Ammon's horn (tissue), 1 donor: ENCODE results near the gene SMAD3.
"Not testable (repeated sequence)": the region's sequence is repeated elsewhere in the genome, so short reads cannot be mapped to it uniquely, and the experiment has no call there.

Experiments used
- DNase-seq: peaks from one replicate; pipeline ENCODE4 v3.0.0-alpha.2; 2016; ENCODE audit warnings: low spot score

The SMAD3 gene

DNA sequence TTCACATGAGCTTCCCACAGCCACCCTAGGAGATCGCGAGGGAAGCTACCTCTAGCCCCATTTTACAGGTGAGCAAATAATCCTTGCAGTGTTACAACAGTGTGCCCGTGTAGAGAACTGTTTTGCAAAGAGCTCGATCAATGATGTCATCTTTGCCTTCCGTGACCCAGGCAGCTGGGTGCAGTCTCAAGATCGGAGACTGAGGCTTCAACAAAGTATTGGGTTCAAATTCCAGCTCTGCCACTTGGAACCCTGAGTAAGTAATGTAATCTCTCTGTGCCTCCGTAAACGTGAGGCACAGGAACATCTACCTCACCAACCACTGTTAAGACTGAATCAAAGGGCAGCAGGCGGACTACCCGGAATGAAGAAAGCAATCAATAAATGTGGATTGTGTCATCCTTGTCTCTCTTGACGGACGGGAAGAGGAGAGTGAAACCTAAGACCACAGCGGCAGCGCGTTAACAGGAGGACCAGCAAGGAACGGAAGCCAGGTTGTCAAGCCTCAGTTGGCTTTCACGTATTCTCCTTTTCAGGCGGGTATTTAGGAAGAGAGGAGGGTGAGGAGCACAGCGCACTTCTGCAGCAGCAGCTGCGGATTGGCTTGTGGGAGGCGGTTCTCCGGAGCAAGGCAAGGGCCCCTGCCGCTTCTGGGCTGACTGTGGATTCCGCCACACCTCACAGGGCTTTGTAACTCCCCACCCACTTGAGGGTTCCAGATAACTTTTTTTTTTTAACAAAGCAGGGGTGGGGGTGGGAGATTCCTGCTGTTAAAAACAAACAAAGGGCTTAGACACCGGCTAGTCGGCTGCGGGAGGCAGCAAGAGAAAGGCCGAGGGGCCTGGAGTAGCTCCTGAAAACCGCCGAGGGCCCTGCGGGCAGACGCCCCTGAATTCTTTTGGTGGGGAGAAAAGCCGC, 1.5 kb upstream of the SMAD3 start:
- no peak for DNase-seq

DNA sequence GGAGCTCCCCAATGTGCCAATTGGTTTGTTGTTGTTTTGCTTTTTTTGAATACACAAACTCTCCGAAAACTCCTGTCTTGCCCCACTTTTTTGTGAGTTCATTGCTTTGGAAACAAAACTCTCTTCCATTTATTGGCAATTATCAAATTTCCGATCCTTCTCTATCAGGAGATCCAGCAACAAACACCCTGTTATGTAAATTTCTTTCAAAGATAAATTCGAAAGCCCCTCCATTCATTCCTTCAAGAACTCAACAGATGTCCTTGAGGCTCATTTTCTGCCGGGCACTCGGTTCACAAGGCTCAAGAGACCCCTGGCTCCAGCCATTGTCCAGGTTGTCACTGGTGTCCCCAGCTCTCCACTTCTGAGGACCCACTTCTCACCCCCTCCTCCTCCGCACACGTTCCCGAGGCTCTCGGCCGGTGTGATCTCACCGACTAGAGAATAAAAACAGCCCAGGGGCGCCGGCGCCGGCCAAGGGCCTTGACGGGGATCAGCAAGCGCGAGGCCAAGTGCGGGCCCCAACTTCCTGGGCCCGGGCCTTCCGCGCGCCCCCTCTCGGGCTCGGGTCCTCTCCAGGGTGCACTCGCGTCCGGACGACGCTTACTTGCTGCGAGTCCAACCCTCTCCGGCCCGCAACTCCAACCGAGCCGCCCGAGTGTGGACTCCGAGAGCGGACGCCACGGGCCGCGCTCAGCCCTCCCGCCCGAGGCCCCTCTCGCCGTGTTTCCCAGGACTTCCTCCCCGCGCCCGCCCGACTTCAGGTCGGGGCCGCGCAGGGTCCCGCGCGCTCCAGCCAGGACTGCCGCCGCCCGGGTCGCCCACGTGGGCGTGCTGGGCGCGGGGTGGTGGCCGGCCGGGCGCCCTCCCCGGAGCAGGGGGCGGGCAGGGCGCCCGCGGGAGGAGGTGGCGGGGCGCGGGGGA, 533 bp upstream of the SMAD3 start:
- DNase-seq = no peak

DNA sequence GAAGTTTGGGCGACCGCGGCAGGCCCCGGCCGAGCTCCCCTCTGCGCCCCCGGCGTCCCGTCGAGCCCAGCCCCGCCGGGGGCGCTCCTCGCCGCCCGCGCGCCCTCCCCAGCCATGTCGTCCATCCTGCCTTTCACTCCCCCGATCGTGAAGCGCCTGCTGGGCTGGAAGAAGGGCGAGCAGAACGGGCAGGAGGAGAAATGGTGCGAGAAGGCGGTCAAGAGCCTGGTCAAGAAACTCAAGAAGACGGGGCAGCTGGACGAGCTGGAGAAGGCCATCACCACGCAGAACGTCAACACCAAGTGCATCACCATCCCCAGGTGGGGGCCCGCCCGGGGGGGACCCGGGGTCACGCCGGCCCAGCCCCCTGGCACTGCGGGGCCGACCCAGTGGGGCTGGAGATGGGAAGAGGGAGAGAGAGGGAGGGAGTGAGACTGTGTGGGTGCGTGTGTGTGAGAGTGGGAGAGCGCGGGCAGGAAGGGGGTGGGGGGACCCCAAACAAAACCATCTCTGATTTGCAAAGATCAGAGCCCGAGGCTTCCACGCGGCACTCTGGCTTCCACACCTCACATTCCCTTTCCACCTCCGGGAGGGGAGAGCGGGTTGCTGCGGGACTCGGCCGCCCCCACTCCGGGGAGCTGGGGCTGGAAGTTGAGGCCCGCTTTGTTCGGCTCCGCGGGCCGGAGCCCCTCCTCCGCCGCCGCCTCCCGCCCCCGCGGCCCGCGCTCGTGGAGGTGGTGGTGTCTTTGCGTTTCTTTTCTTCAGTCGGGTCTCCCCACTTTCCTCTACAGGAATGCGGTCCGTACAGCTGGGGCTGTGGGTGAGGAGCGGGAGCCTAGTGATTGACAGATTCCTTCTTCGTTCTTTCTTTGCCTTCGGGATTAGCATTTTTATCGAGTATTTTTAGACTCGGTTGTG, 898 bp downstream of the SMAD3 start:
- no peak for DNase-seq

DNA sequence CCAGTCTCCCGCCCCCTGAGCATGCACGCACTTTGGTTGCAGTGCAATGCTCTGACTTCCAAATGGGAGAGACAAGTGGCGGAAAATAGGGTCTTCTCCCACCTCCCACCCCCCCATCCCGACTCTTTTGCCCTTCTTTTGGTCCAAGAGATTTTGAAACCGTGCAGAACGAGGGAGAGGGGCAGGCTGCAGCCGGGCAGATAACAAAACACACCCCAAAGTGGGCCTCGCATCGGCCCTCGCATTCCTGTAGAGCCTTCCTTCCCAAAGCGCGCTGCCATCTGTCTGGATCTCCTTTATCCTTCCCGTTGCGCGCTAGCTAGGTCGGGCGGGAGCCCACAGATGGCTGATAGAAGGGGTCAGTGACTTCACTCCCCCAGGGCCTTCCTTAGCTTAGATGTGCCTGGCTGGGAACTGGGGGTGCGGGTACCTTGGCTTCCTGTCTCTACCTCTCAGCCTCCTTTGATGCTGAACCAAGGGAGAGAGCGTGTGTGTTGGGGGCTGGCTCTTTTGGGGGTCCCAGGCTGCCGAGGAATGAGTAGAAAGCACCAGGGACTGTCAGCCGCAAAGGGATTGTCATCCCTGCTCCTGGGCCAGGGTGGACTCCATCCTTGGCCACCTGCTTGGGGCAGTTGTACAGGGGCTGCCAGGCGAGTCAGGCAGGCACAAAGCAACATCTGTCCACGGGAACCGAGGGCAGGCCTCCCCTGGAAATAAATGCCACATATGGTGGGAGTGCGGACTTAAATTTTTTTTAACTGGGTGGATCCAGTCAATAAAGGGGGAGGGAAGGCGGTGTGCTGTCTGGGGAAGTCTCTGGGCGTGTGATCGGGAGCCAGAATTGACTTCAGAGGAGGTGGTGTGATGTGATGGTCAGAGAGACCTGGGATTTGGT, 1.8 kb downstream of the SMAD3 start:
- DNase-seq = no peak

DNA sequence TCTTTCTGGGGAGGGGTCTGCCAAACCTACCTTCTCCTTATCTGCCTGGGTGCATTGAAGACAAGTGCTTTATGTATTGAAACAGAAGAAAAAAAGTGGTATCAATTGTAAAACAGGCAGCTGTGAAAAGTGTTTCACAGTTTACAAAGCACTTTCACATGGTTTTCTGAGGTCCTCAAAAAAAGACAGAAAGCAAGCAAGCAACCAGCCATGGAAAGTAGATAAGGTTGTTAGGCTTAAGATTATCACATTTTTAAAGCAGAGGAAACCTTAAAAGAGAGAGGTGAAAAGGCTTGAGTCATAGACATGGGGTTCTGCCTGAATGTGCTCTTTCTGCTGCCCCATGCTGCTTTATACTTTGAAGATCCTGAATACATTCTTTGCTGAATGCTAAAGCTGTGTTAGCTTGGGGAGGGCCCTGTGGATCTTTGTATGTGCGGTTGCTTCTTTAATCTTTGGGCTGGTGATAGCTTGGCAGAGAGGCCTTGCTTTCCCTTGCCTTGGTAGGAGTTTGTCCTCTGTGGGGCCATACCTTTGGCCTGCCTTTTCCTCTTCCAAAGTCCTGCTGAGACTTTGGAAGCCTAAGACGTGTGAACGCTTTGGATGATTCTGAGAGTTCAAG, 2.6 kb downstream of the SMAD3 start:
- no peak for DNase-seq

DNA sequence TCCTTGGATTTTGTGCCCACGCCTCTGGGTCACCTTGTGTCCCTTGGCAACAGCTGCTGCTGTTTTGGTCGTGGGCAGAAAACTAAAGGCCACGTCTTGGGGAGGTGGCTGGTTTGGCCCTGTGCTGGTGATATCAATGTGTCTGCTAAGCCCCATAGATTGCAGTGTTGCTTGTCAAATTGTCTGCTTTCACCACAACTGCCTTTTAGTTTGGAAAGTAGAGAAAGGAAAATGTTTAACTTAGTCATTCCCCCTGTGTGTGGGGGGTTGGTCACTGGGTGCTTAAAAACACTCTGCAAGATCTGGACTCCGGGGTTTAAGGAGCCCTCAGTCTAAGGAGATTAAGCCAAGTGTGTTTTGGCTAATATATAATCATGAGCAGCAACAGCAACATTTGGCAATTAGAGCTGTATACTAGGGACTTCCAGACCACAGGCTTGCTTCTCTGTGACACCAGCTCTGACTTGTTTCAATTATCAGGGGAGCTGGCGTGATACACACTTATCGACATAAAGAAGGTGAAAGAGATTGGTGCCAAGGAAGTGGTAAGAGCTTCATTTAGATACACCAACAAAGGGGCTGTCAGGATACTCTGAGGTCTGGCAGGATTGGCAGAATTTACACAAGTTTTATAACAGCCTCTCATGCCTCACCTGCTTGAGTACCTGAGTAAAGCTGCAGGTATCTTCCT, 3.5 kb downstream of the SMAD3 start:
- no peak for DNase-seq

DNA sequence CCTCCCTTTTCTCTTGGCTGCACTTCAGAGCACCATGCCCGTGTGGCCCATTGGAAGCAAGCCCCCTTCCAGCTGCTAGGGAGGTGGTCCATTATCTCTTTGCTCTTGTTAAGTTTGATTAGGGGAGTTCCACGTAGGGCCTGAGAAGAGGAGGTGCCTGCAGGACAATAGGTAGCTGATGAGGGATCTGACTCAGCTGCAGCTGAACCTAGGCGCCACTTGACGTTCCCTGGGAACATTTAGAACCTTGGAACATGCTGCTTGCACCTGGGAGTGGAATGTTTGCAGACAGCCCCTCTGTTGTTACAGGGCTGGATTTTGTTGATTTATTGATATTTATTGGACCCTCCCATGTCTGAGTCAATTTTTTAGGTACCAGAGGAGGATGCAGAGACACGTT, 4.7 kb downstream of the SMAD3 start:
- no peak for DNase-seq

DNA sequence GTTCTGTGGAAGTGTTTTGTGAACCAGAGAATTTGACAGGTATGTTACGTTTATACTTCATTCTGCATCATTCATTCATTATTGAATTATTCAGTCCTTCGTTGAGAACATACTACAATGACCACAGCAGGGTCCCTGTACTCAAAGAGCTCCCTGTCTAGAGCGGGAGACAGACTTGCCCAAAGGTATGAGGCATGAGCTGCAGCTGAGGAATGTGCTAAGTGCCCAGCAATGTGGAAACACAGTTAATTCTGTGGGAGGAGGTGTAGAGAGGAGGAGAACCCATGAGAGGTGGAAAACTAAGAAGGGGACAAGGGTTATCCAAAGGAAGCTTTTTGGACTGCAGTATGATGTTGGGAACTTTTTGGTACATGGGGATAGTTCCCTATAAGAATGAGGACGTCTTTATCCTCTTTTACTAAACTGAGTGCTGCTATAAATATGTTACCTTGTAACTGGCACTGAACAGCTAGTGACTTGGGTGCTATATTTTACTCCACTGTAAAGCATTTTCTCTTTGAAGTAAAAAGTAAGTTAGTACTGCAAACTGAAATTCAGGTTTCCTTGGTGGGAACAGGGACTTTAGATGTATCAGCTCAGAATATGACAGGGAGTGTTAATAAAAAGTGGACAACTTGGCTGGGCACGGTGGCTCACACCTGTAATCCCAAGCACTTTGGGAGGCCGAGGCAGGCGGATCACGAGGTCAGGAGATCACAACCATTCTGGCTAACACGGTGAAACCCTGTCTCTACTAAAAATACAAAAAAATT, 5.7 kb downstream of the SMAD3 start:
- DNase-seq = no peak

DNA sequence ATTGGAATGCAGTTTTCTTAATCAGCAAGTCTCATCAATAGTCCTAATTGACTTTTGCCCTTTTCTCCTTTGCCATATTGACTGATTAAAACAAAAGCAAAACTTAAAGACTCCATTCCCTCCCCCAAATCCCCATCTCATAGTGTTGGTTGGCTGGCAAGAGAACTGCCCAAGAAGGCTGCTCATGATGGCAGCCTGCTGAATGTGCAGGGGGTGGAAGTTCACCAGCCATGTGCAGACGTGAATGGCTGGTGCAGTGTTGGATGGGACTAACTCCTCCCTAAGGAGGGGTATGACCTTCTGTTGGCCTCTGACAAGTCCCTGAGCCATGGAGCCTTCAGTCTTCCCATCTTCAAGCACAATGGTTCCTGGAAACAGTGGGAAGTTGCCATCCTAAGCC, 7.0 kb downstream of the SMAD3 start:
- no peak for DNase-seq

DNA sequence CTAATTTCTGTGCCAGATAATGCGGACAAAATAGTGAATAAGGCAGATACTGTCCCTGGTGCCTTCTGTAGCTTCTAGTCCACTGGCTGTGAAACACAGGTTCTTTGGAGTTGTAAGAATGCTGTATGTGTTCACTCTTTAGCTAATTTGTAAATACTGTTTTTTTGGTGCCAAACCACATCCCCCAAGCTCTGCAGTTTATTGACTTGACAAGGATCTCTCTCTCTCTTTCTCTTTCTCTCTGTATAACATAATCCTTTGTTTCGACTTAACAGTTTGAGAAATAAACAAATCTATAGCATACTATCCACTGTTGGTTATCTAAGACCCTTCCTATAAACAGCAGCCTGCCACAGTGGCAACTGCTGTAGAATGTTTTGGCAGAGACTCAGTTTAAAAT, 7.6 kb downstream of the SMAD3 start:
- no peak for DNase-seq

DNA sequence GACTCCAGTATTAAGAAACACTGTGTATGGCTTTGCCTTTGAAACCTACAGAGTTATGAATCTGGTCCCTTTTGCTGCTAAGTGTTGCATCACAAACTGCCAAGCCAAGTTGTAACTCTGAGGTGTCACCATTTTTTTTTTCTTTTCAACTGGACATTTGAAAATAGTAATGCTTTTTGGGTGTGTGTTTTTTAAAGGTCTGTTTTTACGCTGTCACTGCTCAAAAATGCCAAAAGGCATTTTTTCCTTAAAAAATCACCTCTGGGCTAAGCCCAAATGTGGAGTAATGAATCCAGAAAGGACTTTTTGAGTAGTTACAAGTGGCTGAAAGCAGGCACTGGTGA, 9.5 kb downstream of the SMAD3 start:
- no peak for DNase-seq

DNA sequence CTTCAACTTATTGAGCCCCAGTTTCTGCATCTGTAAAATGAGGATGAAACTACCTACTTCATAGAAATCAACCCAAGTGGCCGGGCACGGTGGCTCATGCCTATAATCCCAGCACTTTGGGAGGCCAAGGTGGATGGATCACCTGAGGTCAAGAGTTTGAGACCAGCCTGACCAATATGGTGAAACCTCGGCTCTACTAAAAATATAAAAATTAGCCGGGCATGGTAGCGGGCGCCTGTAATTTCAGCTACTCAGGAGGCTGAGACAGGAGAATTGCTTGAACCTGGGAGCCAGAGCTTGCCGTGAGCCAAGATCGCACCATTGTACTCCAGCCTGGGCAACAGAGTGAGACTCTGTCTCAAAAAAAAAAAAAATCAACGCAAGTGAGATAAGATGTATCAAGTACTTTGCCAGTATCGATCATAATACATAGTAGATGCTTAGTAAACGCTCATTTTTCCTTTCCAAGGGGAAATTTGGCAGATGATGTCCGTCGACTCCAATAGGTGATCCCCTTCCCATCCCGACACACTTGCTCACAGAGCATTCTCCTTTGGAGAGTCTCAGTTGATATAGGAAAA, 10.2 kb downstream of the SMAD3 start:
- DNase-seq = not testable (repeated sequence)

DNA sequence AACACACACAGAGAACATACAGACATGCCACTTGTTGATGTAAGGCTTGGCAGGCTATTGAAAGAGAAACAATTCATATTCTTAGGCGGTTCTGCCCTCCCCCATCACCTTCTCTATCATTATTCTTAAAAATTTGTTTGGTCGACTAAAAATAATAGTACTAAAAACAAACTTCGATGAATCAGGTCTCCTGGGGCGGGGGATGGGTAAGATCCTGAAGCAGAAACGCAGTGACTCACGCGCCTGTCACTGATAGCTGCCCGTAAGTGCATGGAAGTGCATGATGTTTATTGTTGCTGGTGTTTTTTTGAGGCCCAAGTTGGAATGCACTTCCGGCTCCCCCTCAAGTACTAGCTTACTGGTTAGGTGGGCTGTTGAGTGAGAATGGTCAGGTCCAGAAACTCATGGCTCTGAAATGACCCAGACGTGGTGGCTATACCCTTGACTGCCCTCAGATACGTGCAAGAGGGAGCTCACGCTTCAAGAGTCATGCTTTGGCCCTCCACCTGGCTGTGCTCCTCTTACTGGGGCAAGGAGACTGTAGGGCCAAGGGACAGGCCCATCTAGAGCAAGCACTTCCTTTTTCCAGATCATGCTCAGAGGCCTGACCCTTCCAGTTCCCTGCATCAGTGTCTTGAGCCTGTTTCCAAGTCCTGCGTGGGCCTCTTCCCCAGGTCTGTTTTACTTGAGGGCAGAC, 10.9 kb downstream of the SMAD3 start:
- DNase-seq = no peak

DNA sequence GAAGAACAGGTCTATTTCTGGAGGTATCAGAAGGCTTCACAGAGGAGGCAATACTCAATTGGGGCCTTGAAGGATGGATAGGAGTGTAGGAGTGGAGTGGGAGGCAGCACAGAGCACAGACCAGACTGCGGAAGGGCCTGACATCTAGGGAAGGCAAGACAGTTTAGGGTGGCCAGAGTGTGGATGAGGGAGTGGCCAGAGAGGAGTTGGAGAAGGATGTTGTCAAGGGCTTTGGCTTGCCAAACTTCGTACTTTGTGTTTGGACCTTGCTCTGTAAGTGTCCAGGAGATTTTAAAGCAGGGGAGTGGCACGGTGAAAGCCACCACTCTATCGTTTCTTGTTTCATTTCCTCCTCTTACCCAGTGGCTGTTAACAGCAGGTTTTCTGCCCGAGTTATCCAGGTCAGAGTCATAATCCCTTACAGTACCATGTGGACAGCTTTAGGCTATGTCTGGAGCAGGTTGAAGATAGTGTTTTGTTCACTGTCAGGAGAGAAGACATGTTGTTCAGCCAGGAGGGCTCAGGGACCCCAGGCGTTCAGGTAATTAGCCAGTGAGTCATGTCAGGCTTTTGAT, 12.3 kb downstream of the SMAD3 start:
- no peak for DNase-seq

DNA sequence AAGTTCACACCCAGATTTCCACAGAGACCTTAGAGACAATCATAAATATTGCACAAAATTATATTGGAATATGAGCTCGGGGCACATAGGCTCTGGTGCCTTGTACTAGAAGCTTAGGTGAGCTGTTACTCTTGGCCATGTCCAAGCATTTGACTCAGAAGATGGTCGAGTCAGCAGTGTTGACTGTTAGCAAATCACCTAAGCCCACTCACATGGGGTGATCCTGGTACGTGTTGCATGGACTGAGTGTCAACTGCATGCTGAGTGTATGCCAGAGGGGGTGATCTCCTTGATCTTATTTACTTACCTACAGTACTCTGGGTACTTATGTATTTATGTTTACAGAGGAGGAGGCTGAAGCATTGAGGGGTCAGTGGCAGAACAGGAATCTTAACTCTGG, 14.0 kb downstream of the SMAD3 start:
- no peak for DNase-seq

DNA sequence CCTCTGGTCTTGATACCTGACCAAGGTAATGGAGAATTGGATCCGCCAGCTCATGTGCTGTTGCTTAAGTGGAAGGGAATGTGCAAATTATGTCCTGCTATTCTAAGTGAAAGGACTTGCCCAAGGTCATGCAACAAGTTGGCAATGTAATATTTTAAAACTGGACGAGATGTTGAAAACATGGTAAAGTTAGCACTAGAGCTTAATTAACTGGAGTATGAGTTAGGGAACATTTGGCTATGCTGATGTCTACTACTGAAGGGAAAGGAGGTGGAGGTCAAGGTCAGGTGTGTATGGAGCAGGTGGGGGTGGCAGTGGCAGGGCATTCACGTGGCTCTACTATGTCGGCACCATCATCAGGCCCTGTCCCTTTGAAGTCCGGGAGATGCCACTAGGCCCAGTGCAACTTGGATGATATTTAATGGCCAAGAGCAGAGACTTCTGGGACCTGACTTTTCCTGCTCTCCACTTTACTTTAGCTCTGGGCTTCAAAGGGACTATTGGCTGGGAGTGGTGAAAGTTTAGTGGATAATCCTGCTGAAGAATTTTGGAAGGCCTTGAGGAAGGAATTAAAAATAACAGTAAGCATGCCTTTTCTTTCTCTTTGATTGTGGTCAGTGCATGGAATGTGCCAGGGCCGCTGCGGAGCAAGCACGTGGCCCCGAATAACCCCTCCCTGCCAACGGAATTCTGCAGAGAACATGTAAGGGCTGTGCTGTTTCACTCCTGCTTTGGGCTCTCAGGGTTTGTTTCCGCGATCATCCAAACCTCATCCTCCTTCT, 14.9 kb downstream of the SMAD3 start:
- peak; percentile 32 for DNase-seq

DNA sequence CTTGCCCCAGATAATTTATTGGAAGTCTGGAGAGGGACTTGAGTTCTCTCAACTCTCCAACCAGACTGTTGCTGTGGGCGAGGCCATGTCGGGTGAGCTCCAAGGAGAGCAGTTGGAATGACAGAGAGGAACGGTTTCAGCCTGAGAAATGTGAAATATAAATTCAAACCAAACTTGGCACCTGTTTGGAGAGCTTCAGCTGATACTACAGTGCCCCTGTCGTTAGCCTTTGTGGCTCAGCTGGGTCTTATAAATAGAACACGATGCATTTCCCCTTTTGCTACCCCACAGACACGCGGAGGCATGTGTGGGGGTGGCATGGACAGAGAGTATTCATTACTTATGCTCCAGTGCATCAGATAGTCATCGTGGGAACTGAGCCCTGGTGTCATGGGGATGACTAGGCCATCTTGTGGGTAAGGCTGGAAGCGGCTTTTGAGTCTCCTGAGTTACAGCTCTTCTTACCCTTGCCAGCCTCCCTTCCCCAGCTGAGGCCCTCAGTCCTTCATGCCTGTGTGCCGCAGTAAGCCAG, 15.6 kb downstream of the SMAD3 start:
- DNase-seq = peak; percentile 86
